SKM-1 treated with dmso at 0.1 percent for 144 hours (cell line): ENCODE data around the gene TMC7.

Experiments used
- DNase-seq: peaks from one replicate; lab custom pipeline; 2025; ENCODE audit not compliant: unreplicated experiment; lab: John Stamatoyannopoulos, UW

TMC7 gene

GRCh38 chr16:19112099-19112407 lies 128.3 kb downstream of the TMC7 start:
- DNase-seq: no peak
